HepG2 (cell line): ENCODE results near the gene TNFSF13. TPM values are rescaled to one million over a fixed set of nuclear protein-coding genes. Genes with fewer than 3 reads are reported as not detected.

Source experiments
- ATF7-NPFF ChIP-seq: sonication (generic); formaldehyde crosslinking; IDR thresholded peaks from 2 replicates; pipeline ENCODE4 v1.8.1; 2023; ENCODE audit warnings: mild to moderate bottlenecking, low read depth, missing genetic modification reagents, moderate library complexity
- BORCS8-MEF2B ChIP-seq: sonication (generic); formaldehyde crosslinking; IDR thresholded peaks from 2 replicates; pipeline ENCODE4 v1.8.0; 2022; ENCODE audit warnings: mild to moderate bottlenecking, missing genetic modification reagents
- CCAR2 ChIP-seq: fragments of 200-400 bp; formaldehyde crosslinking; optimal IDR thresholded peaks from 2 replicates; pipeline ENCODE3; 2018; ENCODE audit warnings: low read depth, mild to moderate bottlenecking, low read length, moderate library complexity
- GATAD1 ChIP-seq: IDR thresholded peaks from 2 replicates; pipeline ENCODE4 v1.6.1; 2016; ENCODE audit warnings: missing genetic modification reagents, missing compliant biosample characterization
- GATAD2A ChIP-seq: IDR thresholded peaks from 2 replicates; pipeline ENCODE4 v1.6.1; 2016
- HMGA1 ChIP-seq: sonication (generic); formaldehyde crosslinking; conservative IDR thresholded peaks from 2 replicates; pipeline ENCODE4 v1.4.0; 2020; ENCODE audit warnings: missing genetic modification reagents
- JUND ChIP-seq: sonication (generic); formaldehyde crosslinking; IDR thresholded peaks from 2 replicates; pipeline ENCODE4 v1.8.0; 2022; ENCODE audit warnings: mild to moderate bottlenecking, missing genetic modification reagents
- PCBP1 ChIP-seq: fragments of 200-400 bp; formaldehyde crosslinking; IDR thresholded peaks from 2 replicates; pipeline ENCODE4 v1.6.1; 2017; ENCODE audit warnings: mild to moderate bottlenecking, low read depth, low read length, borderline replicate concordance
- REL ChIP-seq: sonication (generic); formaldehyde crosslinking; conservative IDR thresholded peaks from 2 replicates; pipeline ENCODE4 v1.8.0; 2022; ENCODE audit warnings: mild to moderate bottlenecking, missing genetic modification reagents, moderate library complexity
- RXRB ChIP-seq: IDR thresholded peaks from 2 replicates; pipeline ENCODE4 v1.6.1; 2016; ENCODE audit warnings: borderline replicate concordance, missing genetic modification reagents, missing compliant biosample characterization
- SATB2 ChIP-seq: sonication (generic); formaldehyde crosslinking; IDR thresholded peaks from 2 replicates; pipeline ENCODE4 v1.5.0; 2020; ENCODE audit warnings: missing genetic modification reagents
- XBP1 ChIP-seq: sonication (generic); formaldehyde crosslinking; IDR thresholded peaks from 2 replicates; pipeline ENCODE4 v1.5.0; 2020; ENCODE audit warnings: missing genetic modification reagents
- ZFP36L1 ChIP-seq: sonication (generic); formaldehyde crosslinking; IDR thresholded peaks from 2 replicates; pipeline ENCODE4 v1.8.0; 2022; ENCODE audit warnings: mild to moderate bottlenecking, missing genetic modification reagents, moderate library complexity
- ZNF143 ChIP-seq: sonication (generic); formaldehyde crosslinking; IDR thresholded peaks from 2 replicates; pipeline ENCODE4 v1.4.0; 2020; ENCODE audit warnings: missing genetic modification reagents
- ZNF234 ChIP-seq: sonication (generic); formaldehyde crosslinking; conservative IDR thresholded peaks from 2 replicates; pipeline ENCODE4 v1.5.1; 2020; ENCODE audit warnings: mild to moderate bottlenecking, missing genetic modification reagents
- ZNF331 ChIP-seq: sonication (generic); formaldehyde crosslinking; IDR thresholded peaks from 2 replicates; pipeline ENCODE4 v1.4.0; 2020; ENCODE audit warnings: missing genetic modification reagents
- ZNF761 ChIP-seq: sonication (generic); formaldehyde crosslinking; conservative IDR thresholded peaks from 2 replicates; pipeline ENCODE4 v1.4.0; 2020; ENCODE audit warnings: mild to moderate bottlenecking, missing genetic modification reagents
- ZNF777 ChIP-seq: sonication (generic); formaldehyde crosslinking; IDR thresholded peaks from 2 replicates; pipeline ENCODE4 v1.4.0; 2020; ENCODE audit warnings: missing genetic modification reagents
- polyA plus RNA-seq, 8 experiments: library from polyadenylated mRNA; depleted of rRNA in 3 of 8; stranded (reverse) in 7 of 8; unstranded in 1 of 8; fragments of >200 nt; fragmentation: Illumina TruSeq in 4 of 8; extraction: Trizol in 4 of 8; gene quantifications; 2 replicates each; pipeline versions ENCODE4 v1.2.1 to v1.2.3, GENCODE V29; 2011 to 2016; ENCODE audit warnings: low read depth in 4 of 8, missing spikeins in 1 of 8, mixed read lengths in 1 of 8; ENCODE audit not compliant: insufficient read depth in 1 of 8
- total RNA-seq, 5 experiments: library from RNA; depleted of rRNA; stranded (reverse); fragments of >200 nt; fragmentation: Illumina TruSeq; extraction: Trizol; gene quantifications; 2 replicates each; pipeline ENCODE4 v1.2.3, GENCODE V29; 2016; ENCODE audit warnings: low read depth in 1 of 5
- TF ChIP-seq, protein P1 (sequence below): sonication (generic); formaldehyde crosslinking; IDR thresholded peaks from 2 replicates; pipeline ENCODE4 v1.4.0; 2020; ENCODE audit warnings: missing genetic modification reagents
- TF ChIP-seq, protein P2 (sequence below): sonication (generic); formaldehyde crosslinking; IDR thresholded peaks from 2 replicates; pipeline ENCODE4 v1.5.0; 2020; ENCODE audit warnings: mild to moderate bottlenecking, missing genetic modification reagents, moderate library complexity
- TF ChIP-seq, protein P3 (sequence below): sonication (generic); formaldehyde crosslinking; IDR thresholded peaks from 2 replicates; pipeline ENCODE4 v1.4.0; 2020; ENCODE audit warnings: missing genetic modification reagents, mild to moderate bottlenecking, borderline replicate concordance
- TF ChIP-seq, protein P4 (sequence below): sonication (generic); formaldehyde crosslinking; IDR thresholded peaks from 2 replicates; pipeline ENCODE4 v1.8.0; 2022; ENCODE audit warnings: low read depth, missing genetic modification reagents
- TF ChIP-seq, protein P5 (sequence below): IDR thresholded peaks from 2 replicates; pipeline ENCODE4 v1.6.1; 2016; ENCODE audit warnings: mild to moderate bottlenecking, missing biosample characterization, missing genetic modification reagents
- TF ChIP-seq, protein P6 (sequence below): sonication (generic); formaldehyde crosslinking; IDR thresholded peaks from 2 replicates; pipeline ENCODE4 v1.4.0; 2020; ENCODE audit warnings: low read depth, mild to moderate bottlenecking, missing genetic modification reagents
- TF ChIP-seq, protein P7 (sequence below): sonication (generic); formaldehyde crosslinking; IDR thresholded peaks from 2 replicates; pipeline ENCODE4 v1.8.0; 2022; ENCODE audit warnings: mild to moderate bottlenecking, missing genetic modification reagents, moderate library complexity

TNFSF13 gene
- total and polyA plus RNA-seq, 2 of the 13 experiments (the other 11 are each of a cell fraction or from before 2014, with no cell fraction given): 2.5 to 3.3 TPM

DNA sequence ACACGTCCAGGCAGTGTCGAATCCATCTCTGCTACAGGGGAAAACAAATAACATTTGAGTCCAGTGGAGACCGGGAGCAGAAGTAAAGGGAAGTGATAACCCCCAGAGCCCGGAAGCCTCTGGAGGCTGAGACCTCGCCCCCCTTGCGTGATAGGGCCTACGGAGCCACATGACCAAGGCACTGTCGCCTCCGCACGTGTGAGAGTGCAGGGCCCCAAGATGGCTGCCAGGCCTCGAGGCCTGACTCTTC, 13.7 kb downstream of the TNFSF13 start (continued):
- TF ChIP-seq, protein P1, sequence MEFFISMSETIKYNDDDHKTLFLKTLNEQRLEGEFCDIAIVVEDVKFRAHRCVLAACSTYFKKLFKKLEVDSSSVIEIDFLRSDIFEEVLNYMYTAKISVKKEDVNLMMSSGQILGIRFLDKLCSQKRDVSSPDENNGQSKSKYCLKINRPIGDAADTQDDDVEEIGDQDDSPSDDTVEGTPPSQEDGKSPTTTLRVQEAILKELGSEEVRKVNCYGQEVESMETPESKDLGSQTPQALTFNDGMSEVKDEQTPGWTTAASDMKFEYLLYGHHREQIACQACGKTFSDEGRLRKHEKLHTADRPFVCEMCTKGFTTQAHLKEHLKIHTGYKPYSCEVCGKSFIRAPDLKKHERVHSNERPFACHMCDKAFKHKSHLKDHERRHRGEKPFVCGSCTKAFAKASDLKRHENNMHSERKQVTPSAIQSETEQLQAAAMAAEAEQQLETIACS (CRISPR knock-in tag): no peak
- peak; percentile 83 for TF ChIP-seq ATF7-NPFF
- no peak for TF ChIP-seq HMGA1 (CRISPR knock-in tag)
- TF ChIP-seq, protein P2, sequence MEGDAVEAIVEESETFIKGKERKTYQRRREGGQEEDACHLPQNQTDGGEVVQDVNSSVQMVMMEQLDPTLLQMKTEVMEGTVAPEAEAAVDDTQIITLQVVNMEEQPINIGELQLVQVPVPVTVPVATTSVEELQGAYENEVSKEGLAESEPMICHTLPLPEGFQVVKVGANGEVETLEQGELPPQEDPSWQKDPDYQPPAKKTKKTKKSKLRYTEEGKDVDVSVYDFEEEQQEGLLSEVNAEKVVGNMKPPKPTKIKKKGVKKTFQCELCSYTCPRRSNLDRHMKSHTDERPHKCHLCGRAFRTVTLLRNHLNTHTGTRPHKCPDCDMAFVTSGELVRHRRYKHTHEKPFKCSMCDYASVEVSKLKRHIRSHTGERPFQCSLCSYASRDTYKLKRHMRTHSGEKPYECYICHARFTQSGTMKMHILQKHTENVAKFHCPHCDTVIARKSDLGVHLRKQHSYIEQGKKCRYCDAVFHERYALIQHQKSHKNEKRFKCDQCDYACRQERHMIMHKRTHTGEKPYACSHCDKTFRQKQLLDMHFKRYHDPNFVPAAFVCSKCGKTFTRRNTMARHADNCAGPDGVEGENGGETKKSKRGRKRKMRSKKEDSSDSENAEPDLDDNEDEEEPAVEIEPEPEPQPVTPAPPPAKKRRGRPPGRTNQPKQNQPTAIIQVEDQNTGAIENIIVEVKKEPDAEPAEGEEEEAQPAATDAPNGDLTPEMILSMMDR (CRISPR knock-in tag): no peak
- TF ChIP-seq, protein P3, sequence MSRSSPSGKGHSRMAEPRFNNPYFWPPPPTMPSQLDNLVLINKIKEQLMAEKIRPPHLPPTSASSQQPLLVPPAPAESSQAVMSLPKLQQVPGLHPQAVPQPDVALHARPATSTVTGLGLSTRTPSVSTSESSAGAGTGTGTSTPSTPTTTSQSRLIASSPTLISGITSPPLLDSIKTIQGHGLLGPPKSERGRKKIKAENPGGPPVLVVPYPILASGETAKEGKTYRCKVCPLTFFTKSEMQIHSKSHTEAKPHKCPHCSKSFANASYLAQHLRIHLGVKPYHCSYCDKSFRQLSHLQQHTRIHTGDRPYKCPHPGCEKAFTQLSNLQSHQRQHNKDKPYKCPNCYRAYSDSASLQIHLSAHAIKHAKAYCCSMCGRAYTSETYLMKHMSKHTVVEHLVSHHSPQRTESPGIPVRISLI (CRISPR knock-in tag): no peak
- peak; percentile 63 for TF ChIP-seq ZNF143 (CRISPR knock-in tag)
- TF ChIP-seq, protein P4, sequence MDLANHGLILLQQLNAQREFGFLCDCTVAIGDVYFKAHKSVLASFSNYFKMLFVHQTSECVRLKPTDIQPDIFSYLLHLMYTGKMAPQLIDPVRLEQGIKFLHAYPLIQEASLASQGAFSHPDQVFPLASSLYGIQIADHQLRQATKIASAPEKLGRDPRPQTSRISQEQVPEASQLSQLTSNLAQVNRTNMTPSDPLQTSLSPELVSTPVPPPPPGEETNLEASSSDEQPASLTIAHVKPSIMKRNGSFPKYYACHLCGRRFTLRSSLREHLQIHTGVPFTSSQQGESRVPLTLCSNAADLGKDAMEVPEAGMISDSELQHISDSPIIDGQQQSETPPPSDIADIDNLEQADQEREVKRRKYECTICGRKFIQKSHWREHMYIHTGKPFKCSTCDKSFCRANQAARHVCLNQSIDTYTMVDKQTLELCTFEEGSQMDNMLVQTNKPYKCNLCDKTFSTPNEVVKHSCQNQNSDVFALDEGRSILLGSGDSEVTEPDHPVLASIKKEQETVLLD (CRISPR knock-in tag): 0 out of 2 replicates have a peak, but pooled peaks have one; percentile 70
- TF ChIP-seq CCAR2: no peak
- TF ChIP-seq ZNF331 (CRISPR knock-in tag): peak; percentile 64; the same call in 1 of the 2 replicates
- peak; percentile 87 for TF ChIP-seq GATAD1 (CRISPR knock-in tag)
- TF ChIP-seq SATB2: no peak
- TF ChIP-seq, protein P5, sequence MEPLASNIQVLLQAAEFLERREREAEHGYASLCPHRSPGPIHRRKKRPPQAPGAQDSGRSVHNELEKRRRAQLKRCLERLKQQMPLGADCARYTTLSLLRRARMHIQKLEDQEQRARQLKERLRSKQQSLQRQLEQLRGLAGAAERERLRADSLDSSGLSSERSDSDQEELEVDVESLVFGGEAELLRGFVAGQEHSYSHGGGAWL: peak; percentile 87
- no peak for TF ChIP-seq ZFP36L1 (CRISPR knock-in tag)
- TF ChIP-seq BORCS8-MEF2B (CRISPR knock-in tag): peak; percentile 68; the same call in 1 of the 2 replicates
- TF ChIP-seq, protein P6, sequence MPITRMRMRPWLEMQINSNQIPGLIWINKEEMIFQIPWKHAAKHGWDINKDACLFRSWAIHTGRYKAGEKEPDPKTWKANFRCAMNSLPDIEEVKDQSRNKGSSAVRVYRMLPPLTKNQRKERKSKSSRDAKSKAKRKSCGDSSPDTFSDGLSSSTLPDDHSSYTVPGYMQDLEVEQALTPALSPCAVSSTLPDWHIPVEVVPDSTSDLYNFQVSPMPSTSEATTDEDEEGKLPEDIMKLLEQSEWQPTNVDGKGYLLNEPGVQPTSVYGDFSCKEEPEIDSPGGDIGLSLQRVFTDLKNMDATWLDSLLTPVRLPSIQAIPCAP (CRISPR knock-in tag): 0 out of 2 replicates have a peak, but pooled peaks have one; percentile 73
- TF ChIP-seq PCBP1: no peak
- TF ChIP-seq, protein P7, sequence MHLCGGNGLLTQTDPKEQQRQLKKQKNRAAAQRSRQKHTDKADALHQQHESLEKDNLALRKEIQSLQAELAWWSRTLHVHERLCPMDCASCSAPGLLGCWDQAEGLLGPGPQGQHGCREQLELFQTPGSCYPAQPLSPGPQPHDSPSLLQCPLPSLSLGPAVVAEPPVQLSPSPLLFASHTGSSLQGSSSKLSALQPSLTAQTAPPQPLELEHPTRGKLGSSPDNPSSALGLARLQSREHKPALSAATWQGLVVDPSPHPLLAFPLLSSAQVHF (CRISPR knock-in tag): no peak
- 0 out of 2 replicates have a peak, but pooled peaks have one; percentile 81 for TF ChIP-seq REL (CRISPR knock-in tag)
- TF ChIP-seq ZNF234 (CRISPR knock-in tag): no peak
- TF ChIP-seq ZNF777 (CRISPR knock-in tag): 0 out of 2 replicates have a peak, but pooled peaks have one; percentile 17
- TF ChIP-seq XBP1 (CRISPR knock-in tag): no peak
- peak; percentile 68; the same call in 1 of the 2 replicates for TF ChIP-seq RXRB
- TF ChIP-seq GATAD2A (CRISPR knock-in tag): peak; percentile 49; the same call in 1 of the 2 replicates
- TF ChIP-seq JUND (CRISPR knock-in tag): no peak
- TF ChIP-seq ZNF761: no peak
